GM12875 (cell line): ENCODE data around the gene SHISA5.
"Not testable (repeated sequence)": the region's sequence is repeated elsewhere in the genome, so short reads cannot be mapped to it uniquely, and the experiment has no call there.

Source experiments
- H3K4me3 ChIP-seq: one replicate; pipeline ENCODE4 v1.5.1; 2011; ENCODE audit warnings: low read depth, low read length, control low read depth
- TF ChIP-seq, protein P1 (sequence below): IDR thresholded peaks from 2 replicates; pipeline ENCODE4 v1.5.1; 2011; ENCODE audit warnings: low read depth, mild to moderate bottlenecking, control low read depth, inconsistent platforms, low read length, moderate library complexity, borderline replicate concordance; ENCODE audit not compliant: insufficient read depth

The SHISA5 gene

GRCh38 chr3:48504051-48504946 lies at the start of gene SHISA5:
TSS of gene SHISA5 (minus strand) at chr3:48504174. CDS start at chr3:48504094, 80 bp downstream.
- peak within 1 kb of the TSS; percentile 64 for H3K4me3 ChIP-seq
- TF ChIP-seq, protein P1, sequence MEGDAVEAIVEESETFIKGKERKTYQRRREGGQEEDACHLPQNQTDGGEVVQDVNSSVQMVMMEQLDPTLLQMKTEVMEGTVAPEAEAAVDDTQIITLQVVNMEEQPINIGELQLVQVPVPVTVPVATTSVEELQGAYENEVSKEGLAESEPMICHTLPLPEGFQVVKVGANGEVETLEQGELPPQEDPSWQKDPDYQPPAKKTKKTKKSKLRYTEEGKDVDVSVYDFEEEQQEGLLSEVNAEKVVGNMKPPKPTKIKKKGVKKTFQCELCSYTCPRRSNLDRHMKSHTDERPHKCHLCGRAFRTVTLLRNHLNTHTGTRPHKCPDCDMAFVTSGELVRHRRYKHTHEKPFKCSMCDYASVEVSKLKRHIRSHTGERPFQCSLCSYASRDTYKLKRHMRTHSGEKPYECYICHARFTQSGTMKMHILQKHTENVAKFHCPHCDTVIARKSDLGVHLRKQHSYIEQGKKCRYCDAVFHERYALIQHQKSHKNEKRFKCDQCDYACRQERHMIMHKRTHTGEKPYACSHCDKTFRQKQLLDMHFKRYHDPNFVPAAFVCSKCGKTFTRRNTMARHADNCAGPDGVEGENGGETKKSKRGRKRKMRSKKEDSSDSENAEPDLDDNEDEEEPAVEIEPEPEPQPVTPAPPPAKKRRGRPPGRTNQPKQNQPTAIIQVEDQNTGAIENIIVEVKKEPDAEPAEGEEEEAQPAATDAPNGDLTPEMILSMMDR, result no peak

DNA sequence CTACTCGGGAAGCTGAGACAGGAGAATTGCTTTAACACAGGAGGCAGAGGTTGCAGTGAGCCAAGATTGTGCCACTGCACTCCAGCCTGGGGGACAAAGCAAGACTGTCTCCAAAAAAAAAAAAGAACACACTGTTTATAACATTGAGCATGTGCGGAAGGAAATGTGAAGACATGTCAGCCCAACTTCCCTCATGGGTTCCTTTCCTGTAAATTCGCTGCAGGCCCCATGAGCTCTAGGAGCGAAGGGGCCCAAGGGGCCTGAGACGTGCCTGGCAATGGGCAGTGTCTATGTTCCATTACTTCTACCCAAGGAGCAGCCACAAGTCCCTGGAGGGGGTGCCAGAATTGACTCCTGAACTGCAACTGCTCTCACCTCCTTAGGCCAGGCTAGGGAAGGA lies 49.4 kb upstream of the SHISA5 start:
- TF ChIP-seq, protein P1, result no peak
- no peak overlapping the region for H3K4me3 ChIP-seq

DNA sequence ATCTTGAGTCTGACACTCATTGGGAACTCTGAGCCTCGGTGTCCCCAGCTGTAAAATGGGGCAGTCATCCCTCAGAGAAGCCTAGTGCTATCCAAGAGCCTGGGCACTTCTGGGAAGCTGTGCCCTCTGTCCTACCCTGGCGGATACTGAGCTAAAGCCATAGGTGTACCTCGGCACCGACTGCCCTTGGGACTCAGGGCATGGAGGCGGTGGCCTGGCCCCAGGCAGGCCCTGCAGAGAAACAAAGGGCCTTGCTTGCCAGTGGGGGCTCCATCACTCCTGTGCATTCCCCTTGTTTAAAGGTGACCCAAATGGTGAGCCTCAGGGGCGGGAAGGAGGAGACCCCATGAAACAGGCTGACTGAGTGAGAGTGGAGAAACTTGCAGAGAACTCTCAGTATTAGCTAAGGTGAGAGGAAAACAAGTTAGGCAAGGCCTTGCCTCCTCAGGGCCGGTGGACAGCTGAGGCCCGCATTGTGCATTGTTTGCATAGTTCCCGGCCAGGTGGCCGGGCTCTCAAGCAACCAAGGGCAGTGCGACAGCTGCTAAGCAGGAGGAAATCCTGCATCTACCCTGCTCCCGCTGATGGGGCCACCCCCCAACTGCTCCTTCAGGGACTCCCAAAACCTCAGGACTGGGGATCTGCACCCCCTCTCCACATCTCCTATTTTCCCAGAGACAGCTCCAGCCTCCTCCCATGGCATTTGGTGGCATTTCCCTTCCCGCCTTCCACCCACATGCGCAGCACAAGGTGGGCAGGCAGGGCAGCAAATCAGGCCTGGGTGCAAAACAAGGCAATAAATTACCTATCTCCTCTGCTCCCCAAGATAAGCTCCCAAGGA lies 48.4 kb upstream of the SHISA5 start:
- TF ChIP-seq, protein P1, result no peak
- no peak overlapping the region for H3K4me3 ChIP-seq

DNA sequence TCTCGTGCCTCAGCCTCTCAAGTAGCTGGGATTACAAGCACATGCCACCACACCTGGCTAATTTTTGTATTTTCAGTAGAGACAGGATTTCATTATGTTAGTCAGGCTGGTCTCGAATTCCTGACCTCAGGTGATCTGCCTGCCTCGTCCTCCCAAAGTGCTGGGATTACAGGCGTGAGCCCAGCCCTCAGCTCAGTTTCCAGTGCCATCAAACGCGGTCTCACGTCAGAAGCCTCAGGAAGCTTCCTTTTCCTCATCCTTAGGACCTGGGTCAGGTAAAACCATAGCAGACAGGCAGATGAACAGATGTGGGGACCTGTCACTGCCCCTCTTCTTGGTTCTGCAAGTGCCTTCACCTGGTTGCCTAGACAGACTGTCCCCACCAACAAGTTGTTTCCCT lies 47.7 kb upstream of the SHISA5 start:
- H3K4me3 ChIP-seq, result not testable (repeated sequence)

- H3K4me3 ChIP-seq, result no peak overlapping the region
- TF ChIP-seq, protein P1, result peak; percentile 94
These were observed 45.0 kb upstream of the SHISA5 start for GRCh38 chr3:48548729-48549705.

- TF ChIP-seq, protein P1, result no peak
- no peak overlapping the region for H3K4me3 ChIP-seq
These were observed 44.2 kb upstream of the SHISA5 start for GRCh38 chr3:48548126-48548525.

DNA sequence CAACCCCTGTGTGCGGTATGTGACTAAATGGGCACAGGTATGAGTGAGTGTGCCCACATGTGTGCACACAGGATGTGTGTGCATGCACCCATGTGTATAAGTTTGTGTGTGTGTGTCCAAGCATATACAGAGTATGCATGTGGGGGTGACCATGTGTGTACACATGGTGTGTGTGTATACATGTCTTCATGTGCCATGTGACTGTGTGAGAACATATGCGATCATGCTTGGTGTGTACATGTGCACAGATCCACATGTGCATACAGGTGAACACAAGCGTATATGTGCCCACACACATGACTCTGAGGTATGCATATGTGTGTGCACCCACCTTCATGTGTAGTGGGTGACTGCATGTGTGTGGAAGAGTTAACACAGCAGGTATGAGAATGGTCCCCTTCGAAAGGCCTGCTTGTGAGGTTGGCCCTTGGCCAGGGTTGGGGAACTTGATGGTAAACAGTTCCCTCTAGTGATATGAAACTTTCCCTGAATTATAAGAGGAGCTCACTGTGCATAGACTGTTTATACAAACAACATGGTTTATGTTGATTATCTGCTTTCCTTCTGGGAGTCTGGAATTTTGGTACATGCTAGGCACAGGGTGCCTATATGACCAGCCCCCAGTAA lies 42.3 kb upstream of the SHISA5 start:
- TF ChIP-seq, protein P1, result no peak
- no peak overlapping the region for H3K4me3 ChIP-seq
